Activated effector memory CD4-positive, alpha-beta T cell treated with anti-CD3 and anti-CD28 coated beads, Interleukin-2, amount 50 U/mL, for 16 hours (primary cell): Measurements from ENCODE around the gene TRAPPC4.
"Not testable (repeated sequence)": the region's sequence is repeated elsewhere in the genome, so short reads cannot be mapped to it uniquely, and the experiment has no call there.

ENCODE experiments used
- DNase-seq: peaks from one replicate; pipeline ENCODE4 v3.0.0-alpha.2; 2020

Gene TRAPPC4

GRCh38 chr11:119038884-119039283 lies 20.3 kb downstream of the TRAPPC4 start:
- DNase-seq, result no peak

GRCh38 chr11:119039471-119039870 lies 20.9 kb downstream of the TRAPPC4 start:
- DNase-seq, result not testable (repeated sequence)

- no peak for DNase-seq
These were observed 23.4 kb downstream of the TRAPPC4 start for GRCh38 chr11:119041821-119042514.

GRCh38 chr11:119042927-119043326 lies 24.4 kb downstream of the TRAPPC4 start:
- DNase-seq, result no peak

- no peak for DNase-seq
These were observed 26.1 kb downstream of the TRAPPC4 start for GRCh38 chr11:119044708-119045107.

GRCh38 chr11:119046489-119046888 lies 27.9 kb downstream of the TRAPPC4 start:
- DNase-seq, result no peak

GRCh38 chr11:119047205-119047604 lies 28.6 kb downstream of the TRAPPC4 start:
- no peak for DNase-seq

- DNase-seq, result no peak
These were observed 30.1 kb downstream of the TRAPPC4 start for GRCh38 chr11:119048644-119049043.

- no peak for DNase-seq
These were observed 30.5 kb downstream of the TRAPPC4 start for GRCh38 chr11:119049081-119049480.

- DNase-seq, result peak; percentile 81
These were observed 33.0 kb downstream of the TRAPPC4 start for GRCh38 chr11:119051440-119052162.

- DNase-seq, result no peak
These were observed 33.7 kb downstream of the TRAPPC4 start for GRCh38 chr11:119052163-119052814.

- DNase-seq, result no peak
These were observed 35.9 kb downstream of the TRAPPC4 start for GRCh38 chr11:119054418-119054817.

- DNase-seq, result peak; percentile 65
These were observed 37.3 kb downstream of the TRAPPC4 start for GRCh38 chr11:119055901-119056300.

GRCh38 chr11:119056421-119056999 lies 37.9 kb downstream of the TRAPPC4 start:
- peak; percentile 86 for DNase-seq

- peak; percentile 99 for DNase-seq
These were observed 38.6 kb downstream of the TRAPPC4 start, which contains the start of gene HYOU1 for GRCh38 chr11:119057000-119057769. Gene HYOU1, minus strand, starts transcription at chr11:119057205. Its CDS starts 1,045 bp downstream, at chr11:119056160.

- not testable (repeated sequence) for DNase-seq
These were observed 40.6 kb downstream of the TRAPPC4 start for GRCh38 chr11:119059128-119059527.

GRCh38 chr11:119061256-119061655 lies 42.7 kb downstream of the TRAPPC4 start:
- no peak for DNase-seq

GRCh38 chr11:119062779-119063178 lies 44.2 kb downstream of the TRAPPC4 start:
- no peak for DNase-seq

GRCh38 chr11:119065369-119065768 lies 46.8 kb downstream of the TRAPPC4 start:
- DNase-seq, result peak; percentile 74

GRCh38 chr11:119067371-119068222 lies 49.0 kb downstream of the TRAPPC4 start, which contains the start of gene VPS11:
Gene VPS11, plus strand, starts transcription at chr11:119067818. Its CDS starts 6 bp downstream, at chr11:119067824.
- DNase-seq, result peak; percentile 99
